ENCODE measurements around the gene SSC4D.
"Not testable (repeated sequence)": the region's sequence is repeated elsewhere in the genome, so short reads cannot be mapped to it uniquely, and the experiment has no call there.

SSC4D gene

GRCh38 chr7:76439120-76439888 is 29.8 kb upstream of the SSC4D start:
- not testable (repeated sequence) for H3K4me2 ChIP-seq (ENCODE audit: low read length); H3K4me3 ChIP-seq (ENCODE audit: low read length)

GRCh38 chr7:76437873-76438272 is 28.4 kb upstream of the SSC4D start:
- not testable (repeated sequence) for H2AFZ ChIP-seq (ENCODE audit: low read depth, low read length); H3K79me2 ChIP-seq (ENCODE audit: low read length); H3K36me3 ChIP-seq (replicated peaks; ENCODE audit: low read depth, low read length); H3K27me3 ChIP-seq (ENCODE audit: low read depth, low read length); H3K4me3 ChIP-seq (ENCODE audit: low read length); H3K9me3 ChIP-seq (ENCODE audit: insufficient read depth, low read length); H3K27ac ChIP-seq (ENCODE audit: low read length); H4K20me1 ChIP-seq (ENCODE audit: insufficient read depth, low read length); H3K9ac ChIP-seq (ENCODE audit: low read length); H3K4me2 ChIP-seq (ENCODE audit: low read length); H3K4me1 ChIP-seq (ENCODE audit: low read length)
- TF ChIP-seq CTCF (IDR thresholded peaks at IDR 0.05; ENCODE audit: low read depth, low read length): peak; percentile 43

More at GRCh38 chr7:76439120-76439888, 29.8 kb upstream of the SSC4D start:
- H3K9me3 ChIP-seq (ENCODE audit: insufficient read depth, low read length); H3K27me3 ChIP-seq (ENCODE audit: low read depth, low read length); H4K20me1 ChIP-seq (ENCODE audit: insufficient read depth, low read length); H3K4me1 ChIP-seq (ENCODE audit: low read length); H3K9ac ChIP-seq (ENCODE audit: low read length); H3K79me2 ChIP-seq (ENCODE audit: low read length); H3K27ac ChIP-seq (ENCODE audit: low read length); H2AFZ ChIP-seq (ENCODE audit: low read depth, low read length); H3K36me3 ChIP-seq (replicated peaks; ENCODE audit: low read depth, low read length): not testable (repeated sequence)

GRCh38 chr7:76430836-76431235 is 21.3 kb upstream of the SSC4D start:
- H3K4me1 ChIP-seq (ENCODE audit: low read length): no peaks in the 10 kb centered on the region
- H4K20me1 ChIP-seq (ENCODE audit: insufficient read depth, low read length): no peaks in the 10 kb centered on the region
- H3K4me3 ChIP-seq (ENCODE audit: low read length): no peak overlapping the region
- no peak overlapping the region for H3K9ac ChIP-seq (ENCODE audit: low read length)
- H2AFZ ChIP-seq (ENCODE audit: low read depth, low read length): no peak overlapping the region
- no peaks in the 10 kb centered on the region for H3K36me3 ChIP-seq (replicated peaks; ENCODE audit: low read depth, low read length)
- H3K27me3 ChIP-seq (ENCODE audit: low read depth, low read length): no peaks in the 10 kb centered on the region
- H3K79me2 ChIP-seq (ENCODE audit: low read length): no peaks in the 10 kb centered on the region
- no peak overlapping the region for H3K4me2 ChIP-seq (ENCODE audit: low read length)
- H3K9me3 ChIP-seq (ENCODE audit: insufficient read depth, low read length): no peaks in the 10 kb centered on the region
- no peak overlapping the region for H3K27ac ChIP-seq (ENCODE audit: low read length)
- TF ChIP-seq EZH2phosphoT487 (IDR thresholded peaks at IDR 0.05; ENCODE audit: low read depth) (no peak), CTCF (IDR thresholded peaks at IDR 0.05; ENCODE audit: low read depth, low read length) (no peak)

- no peaks in the 10 kb centered on the region for H3K27me3 ChIP-seq (ENCODE audit: low read depth, low read length)
- H2AFZ ChIP-seq (ENCODE audit: low read depth, low read length): no peak overlapping the region
- H3K9me3 ChIP-seq (ENCODE audit: insufficient read depth, low read length): no peaks in the 10 kb centered on the region
- H3K4me3 ChIP-seq (ENCODE audit: low read length): no peak overlapping the region
- H3K9ac ChIP-seq (ENCODE audit: low read length): no peak overlapping the region
- TF ChIP-seq EZH2phosphoT487 (IDR thresholded peaks at IDR 0.05; ENCODE audit: low read depth): no peak
- H3K4me1 ChIP-seq (ENCODE audit: low read length): no peaks in the 10 kb centered on the region
- no peaks in the 10 kb centered on the region for H3K79me2 ChIP-seq (ENCODE audit: low read length)
- H3K4me2 ChIP-seq (ENCODE audit: low read length): no peak overlapping the region
- no peaks in the 10 kb centered on the region for H3K36me3 ChIP-seq (replicated peaks; ENCODE audit: low read depth, low read length)
- H4K20me1 ChIP-seq (ENCODE audit: insufficient read depth, low read length): no peaks in the 10 kb centered on the region
- no peak overlapping the region for H3K27ac ChIP-seq (ENCODE audit: low read length)
These were observed 20.7 kb upstream of the SSC4D start for GRCh38 chr7:76430211-76430610.

GRCh38 chr7:76428868-76429805 is 19.6 kb upstream of the SSC4D start:
- TF ChIP-seq EZH2phosphoT487 (IDR thresholded peaks at IDR 0.05; ENCODE audit: low read depth) (no peak), CTCF (IDR thresholded peaks at IDR 0.05; ENCODE audit: low read depth, low read length) (no peak)
- Histone ChIP-seq H3K4me3 (ENCODE audit: low read length) (no peak overlapping the region), H3K79me2 (ENCODE audit: low read length) (no peaks in the 10 kb centered on the region), H3K27ac (ENCODE audit: low read length) (no peak overlapping the region), H2AFZ (ENCODE audit: low read depth, low read length) (no peak overlapping the region), H3K27me3 (ENCODE audit: low read depth, low read length) (peaks cover 4% of the 10 kb centered on the region; the same call in 1 of the 2 replicates), H3K4me2 (ENCODE audit: low read length) (no peak overlapping the region), H3K4me1 (ENCODE audit: low read length) (no peaks in the 10 kb centered on the region), H3K36me3 (replicated peaks; ENCODE audit: low read depth, low read length) (no peaks in the 10 kb centered on the region), H3K9ac (ENCODE audit: low read length) (no peak overlapping the region), H4K20me1 (ENCODE audit: insufficient read depth, low read length) (no peaks in the 10 kb centered on the region), H3K9me3 (ENCODE audit: insufficient read depth, low read length) (no peaks in the 10 kb centered on the region)
